Neural progenitor cell (in vitro differentiated cells): ENCODE data around the gene HDAC4. TPM values are rescaled to one million over a fixed set of nuclear protein-coding genes. Genes with fewer than 3 reads are reported as not detected.

Experiments
- DNase-seq: peaks from one replicate; pipeline ENCODE4 v3.0.0-alpha.2; 2016; ENCODE audit warnings: low spot score
- H2AFZ ChIP-seq: fragments of 200-600 bp; sonication (generic); replicated peaks from 2 replicates; pipeline ENCODE4 v1.6.1; 2016; ENCODE audit warnings: antibody characterized with exemption
- H3F3A ChIP-seq: fragments of 200-600 bp; sonication (generic); 2 replicates; pipeline ENCODE4 v1.6.1; 2016; ENCODE audit warnings: antibody characterized with exemption, low read depth
- H3K27ac ChIP-seq: fragments of 200-600 bp; sonication (generic); 2 replicates; pipeline ENCODE4 v1.5.1; 2016; ENCODE audit warnings: mild to moderate bottlenecking
- H3K27me3 ChIP-seq: fragments of 200-600 bp; sonication (generic); 2 replicates; pipeline ENCODE4 v1.6.1; 2016; ENCODE audit warnings: mild to moderate bottlenecking, moderate library complexity
- H3K36me3 ChIP-seq: fragments of 200-600 bp; sonication (generic); 2 replicates; pipeline ENCODE4 v1.5.1; 2016
- H3K4me1 ChIP-seq: fragments of 200-600 bp; sonication (generic); 2 replicates; pipeline ENCODE4 v1.6.1; 2016; ENCODE audit warnings: mixed run types
- H3K4me2 ChIP-seq: fragments of 200-600 bp; sonication (generic); 2 replicates; pipeline ENCODE4 v1.6.1; 2016
- H3K4me3 ChIP-seq: fragments of 200-600 bp; sonication (generic); 2 replicates; pipeline ENCODE4 v1.5.1; 2016
- H3K79me2 ChIP-seq: fragments of 200-600 bp; sonication (generic); 2 replicates; pipeline ENCODE4 v1.6.1; 2016; ENCODE audit warnings: low read depth
- H3K9ac ChIP-seq: fragments of 200-600 bp; sonication (generic); 2 replicates; pipeline ENCODE4 v1.6.1; 2016
- H3K9me3 ChIP-seq: fragments of 200-600 bp; sonication (generic); 2 replicates; pipeline ENCODE4 v1.5.1; 2016; ENCODE audit warnings: low read depth
- H4K20me1 ChIP-seq: fragments of 200-600 bp; sonication (generic); 2 replicates; pipeline ENCODE4 v1.6.1; 2016; ENCODE audit warnings: low read depth
- H3K27ac Mint-ChIP-seq: 3 replicates; pipeline ENCODE4 v1.8.0; 2021; ENCODE audit warnings: mixed read lengths
- H3K27me3 Mint-ChIP-seq: 2 replicates; pipeline ENCODE4 v1.8.0; 2022; ENCODE audit warnings: low read depth, mild to moderate bottlenecking, inconsistent platforms, moderate library complexity, mixed read lengths; ENCODE audit not compliant: insufficient read depth
- H3K36me3 Mint-ChIP-seq: 3 replicates; pipeline ENCODE4 v1.8.0; 2021; ENCODE audit warnings: mixed read lengths
- H3K4me1 Mint-ChIP-seq: 3 replicates; pipeline ENCODE4 v1.8.0; 2021; ENCODE audit warnings: mixed read lengths
- H3K4me3 Mint-ChIP-seq: 3 replicates; pipeline ENCODE4 v1.8.0; 2021; ENCODE audit warnings: mild to moderate bottlenecking, moderate library complexity, mixed read lengths
- H3K9me3 Mint-ChIP-seq: 3 replicates; pipeline ENCODE4 v1.8.0; 2020; ENCODE audit warnings: mixed read lengths
- CTCF ChIP-seq: fragments of 200-600 bp; sonication (generic); IDR thresholded peaks from 2 replicates; pipeline ENCODE4 v1.5.1; 2017; ENCODE audit warnings: antibody characterized with exemption, mild to moderate bottlenecking
- EZH2 ChIP-seq: fragments of 200-600 bp; sonication (generic); IDR thresholded peaks from 2 replicates; pipeline ENCODE4 v1.6.1; 2017; ENCODE audit warnings: antibody characterized with exemption, mild to moderate bottlenecking, moderate library complexity
- EZH2phosphoT487 ChIP-seq: fragments of 200-600 bp; sonication (generic); IDR thresholded peaks from 2 replicates; pipeline ENCODE4 v1.6.1; 2017; ENCODE audit warnings: antibody characterized with exemption
- total RNA-seq: library from RNA; depleted of rRNA; stranded (reverse); fragments of >200 nt; gene quantifications from 2 replicates; pipeline ENCODE4 v1.2.3, GENCODE V29; 2015; ENCODE audit warnings: low replicate concordance

The HDAC4 gene
- total RNA-seq, 1 donor from 2014 or later = 36.0 TPM

GRCh38 chr2:239085201-239085992 is 315.4 kb downstream of the HDAC4 start:
- Mint-ChIP-seq H3K4me1 (peaks cover 6% of the 10 kb centered on the region), H3K4me3 (no peak overlapping the region), H3K27ac (no peak overlapping the region), H3K36me3 (peaks cover 8% of the 10 kb centered on the region), H3K27me3 (peaks cover 3% of the 10 kb centered on the region), H3K9me3 (no peaks in the 10 kb centered on the region)
- no peak overlapping the region for H2AFZ ChIP-seq
- no peaks in the 10 kb centered on the region for H3K79me2 ChIP-seq
- no peaks in the 10 kb centered on the region for H3F3A ChIP-seq
- H3K4me3 ChIP-seq = no peak overlapping the region
- no peak for TF ChIP-seq EZH2
- no peak for TF ChIP-seq EZH2phosphoT487
- TF ChIP-seq CTCF = no peak
- no peaks in the 10 kb centered on the region for H3K9me3 ChIP-seq
- no peaks in the 10 kb centered on the region for H3K4me1 ChIP-seq
- H3K27me3 ChIP-seq = no peaks in the 10 kb centered on the region
- H3K36me3 ChIP-seq = no peaks in the 10 kb centered on the region
- H3K4me2 ChIP-seq = no peak overlapping the region
- no peak for DNase-seq
- H3K9ac ChIP-seq = no peak overlapping the region
- no peaks in the 10 kb centered on the region for H4K20me1 ChIP-seq
- H3K27ac ChIP-seq = no peak overlapping the region

GRCh38 chr2:239084007-239084406 is 316.8 kb downstream of the HDAC4 start:
- Mint-ChIP-seq H3K9me3 (no peaks in the 10 kb centered on the region), H3K36me3 (peaks cover 11% of the 10 kb centered on the region), H3K27me3 (peaks cover 2% of the 10 kb centered on the region), H3K4me1 (peaks cover 6% of the 10 kb centered on the region), H3K27ac (no peak overlapping the region), H3K4me3 (no peak overlapping the region)
- DNase-seq = no peak
- Histone ChIP-seq H3K9me3 (no peaks in the 10 kb centered on the region), H3K79me2 (no peaks in the 10 kb centered on the region), H4K20me1 (no peaks in the 10 kb centered on the region), H3K4me2 (no peak overlapping the region), H3K9ac (no peak overlapping the region), H3K36me3 (no peaks in the 10 kb centered on the region), H3K4me1 (no peaks in the 10 kb centered on the region), H3F3A (no peaks in the 10 kb centered on the region), H2AFZ (no peak overlapping the region), H3K4me3 (no peak overlapping the region), H3K27me3 (no peaks in the 10 kb centered on the region), H3K27ac (no peak overlapping the region)
- no peak for TF ChIP-seq CTCF
- TF ChIP-seq EZH2 = no peak
- TF ChIP-seq EZH2phosphoT487 = no peak

GRCh38 chr2:239082425-239082824 is 318.4 kb downstream of the HDAC4 start:
- Histone ChIP-seq H3K27me3 (no peaks in the 10 kb centered on the region), H3K27ac (no peak overlapping the region), H3K9me3 (no peaks in the 10 kb centered on the region), H3K79me2 (no peaks in the 10 kb centered on the region), H3K4me2 (no peak overlapping the region), H3F3A (no peaks in the 10 kb centered on the region), H3K4me3 (no peak overlapping the region), H4K20me1 (no peaks in the 10 kb centered on the region), H3K36me3 (no peaks in the 10 kb centered on the region), H3K4me1 (no peaks in the 10 kb centered on the region), H2AFZ (no peak overlapping the region), H3K9ac (no peak overlapping the region)
- no peak overlapping the region for H3K4me3 Mint-ChIP-seq
- H3K27me3 Mint-ChIP-seq = no peaks in the 10 kb centered on the region
- DNase-seq = no peak
- peaks cover 9% of the 10 kb centered on the region for H3K36me3 Mint-ChIP-seq
- H3K27ac Mint-ChIP-seq = no peak overlapping the region
- H3K9me3 Mint-ChIP-seq = no peaks in the 10 kb centered on the region
- no peaks in the 10 kb centered on the region for H3K4me1 Mint-ChIP-seq
- TF ChIP-seq CTCF = no peak
- TF ChIP-seq EZH2phosphoT487 = no peak
- no peak for TF ChIP-seq EZH2
